Measurements from ENCODE around the gene AMDHD2.

AMDHD2 gene

DNA sequence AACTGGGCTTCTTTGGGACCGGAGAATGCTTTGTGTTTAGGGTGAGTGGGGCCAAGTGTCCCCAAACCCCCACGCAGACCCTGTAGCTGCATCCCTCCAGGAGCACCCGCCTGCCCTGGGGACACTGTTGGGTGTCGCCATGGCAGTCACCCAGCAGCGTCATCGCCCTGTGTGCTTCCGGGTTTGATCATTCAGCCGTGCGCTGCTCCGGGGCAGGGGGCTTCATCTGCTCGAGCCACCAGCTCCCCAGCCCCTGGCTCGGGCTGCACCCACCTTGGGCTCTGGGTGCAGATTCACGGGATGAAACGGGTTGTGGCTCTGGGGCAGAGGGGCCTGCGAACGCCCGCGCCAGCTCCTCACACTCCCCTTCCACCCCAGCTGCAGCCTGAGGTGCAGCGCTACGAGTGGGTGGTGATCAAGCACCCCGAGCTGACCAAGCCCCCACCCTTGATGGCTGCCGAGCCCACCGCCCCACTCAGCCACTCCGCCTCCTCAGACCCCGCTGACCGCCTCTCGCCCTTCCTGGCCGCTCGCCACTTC lies 20.2 kb upstream of the AMDHD2 start:
- DNase-seq = no peak

DNA sequence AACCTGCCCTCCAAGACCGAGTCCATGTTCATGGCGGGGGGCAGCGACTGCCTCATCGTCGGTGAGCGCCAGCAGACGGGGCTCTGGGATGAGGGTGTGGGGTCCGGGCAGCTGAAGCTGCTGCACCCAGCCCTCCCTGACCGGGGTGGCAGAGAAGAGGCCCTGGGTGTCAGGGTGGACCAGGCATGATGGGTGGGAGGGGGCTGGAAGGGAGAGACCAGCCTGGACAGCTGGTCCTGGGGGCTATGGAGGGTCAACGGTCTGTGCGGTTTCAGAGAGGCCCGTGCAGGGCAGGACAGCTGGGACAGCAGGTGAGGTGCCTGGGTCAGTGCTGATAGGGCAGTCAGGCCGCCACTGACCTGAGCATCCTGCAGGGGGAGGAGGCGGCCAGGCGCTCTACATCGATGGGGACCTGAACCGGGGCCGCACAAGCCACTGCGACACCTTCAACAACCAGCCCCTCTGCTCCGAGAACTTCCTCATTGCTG lies 19.7 kb upstream of the AMDHD2 start:
- DNase-seq = no peak

GRCh38 chr16:2500918-2501750 lies 19.0 kb upstream of the AMDHD2 start:
- peak in 13 of 14 donors; percentile 53 to 96 (median 82) for DNase-seq

- DNase-seq = no peak
Measured at GRCh38 chr16:2501946-2502895, 17.9 kb upstream of the AMDHD2 start.

DNA sequence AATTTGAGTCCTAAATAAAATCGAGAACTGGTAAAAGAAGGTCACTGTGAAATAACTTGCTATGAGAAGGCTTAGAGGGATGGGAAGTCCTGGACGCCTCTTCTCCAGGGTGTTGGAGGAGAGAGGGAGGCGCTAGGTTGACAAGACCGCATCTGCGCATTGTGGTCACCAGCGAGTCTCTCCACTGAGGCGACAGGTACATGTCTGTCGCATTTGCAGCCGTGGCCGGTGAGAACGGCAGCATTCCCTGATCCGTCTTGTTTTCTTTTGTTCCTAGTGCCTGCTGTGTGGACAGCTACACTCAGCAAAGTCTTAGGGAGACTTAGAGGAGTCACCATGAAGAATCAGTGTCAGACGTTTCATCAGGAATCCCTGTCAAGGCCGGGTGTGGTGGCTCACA lies 14.5 kb upstream of the AMDHD2 start:
- DNase-seq = no peak

GRCh38 chr16:2507052-2507659 lies 13.0 kb upstream of the AMDHD2 start:
- peak in 2 of 14 donors; percentile 38 to 46 for DNase-seq

DNA sequence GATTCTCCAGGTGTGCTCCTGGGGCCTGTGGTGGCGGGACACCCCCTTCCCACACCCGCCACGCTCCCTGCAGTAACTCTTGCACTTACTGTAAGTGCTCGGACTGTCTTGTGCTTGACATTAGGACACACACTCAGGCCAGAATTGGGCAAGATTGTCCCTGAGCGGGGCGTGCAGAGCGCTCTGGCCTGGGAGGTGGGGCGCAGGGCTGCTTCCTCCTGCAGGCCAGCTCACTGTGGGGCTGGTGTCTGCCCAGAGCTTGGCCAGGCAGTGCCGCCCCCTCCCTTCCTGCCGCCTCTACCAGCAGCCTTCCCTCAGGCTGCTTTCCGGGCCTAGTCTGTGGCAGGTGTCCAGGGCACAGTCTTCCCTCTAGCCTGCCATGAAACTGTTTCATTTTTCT lies 12.5 kb upstream of the AMDHD2 start:
- DNase-seq = peak in 2 of 14 donors; percentile 31 to 60

GRCh38 chr16:2508722-2509400 lies 11.3 kb upstream of the AMDHD2 start:
- no peak for DNase-seq

DNA sequence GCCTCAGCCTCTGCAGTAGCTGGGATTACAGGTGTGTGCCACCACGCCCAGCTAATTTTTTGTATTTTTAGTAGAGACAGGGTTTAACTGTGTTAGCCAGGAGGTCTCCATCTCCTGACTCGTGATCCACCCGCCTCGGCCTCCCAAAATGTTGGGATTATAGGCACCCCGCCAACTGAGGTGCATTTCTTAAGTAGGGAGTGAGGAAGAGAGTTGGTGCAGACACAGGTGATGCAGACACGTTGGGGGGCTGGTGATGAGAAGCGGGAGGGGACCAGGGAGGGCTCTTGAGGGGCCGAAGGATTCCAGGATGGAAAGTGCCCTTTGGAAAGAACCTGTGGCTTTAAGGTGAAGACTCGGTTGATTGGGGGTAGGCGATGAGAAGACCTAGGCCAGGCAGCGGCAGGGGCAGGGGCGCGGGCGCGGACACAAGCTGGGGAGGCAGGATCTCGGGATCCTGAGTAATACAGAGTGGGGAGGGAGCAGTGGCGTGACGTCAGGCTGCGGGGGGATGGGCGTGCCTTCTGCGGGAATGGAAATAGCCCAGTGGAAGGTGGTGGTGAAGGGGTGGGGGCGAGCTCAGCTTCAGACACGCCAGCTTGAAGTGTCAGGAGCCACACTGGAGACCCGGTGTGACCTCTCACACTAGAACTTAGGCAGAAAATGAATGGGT lies 8.9 kb upstream of the AMDHD2 start:
- DNase-seq = peak in 4 of 14 donors; percentile 14 to 68 (median 46)

GRCh38 chr16:2511996-2512734 lies 8.0 kb upstream of the AMDHD2 start:
- no peak for DNase-seq

DNA sequence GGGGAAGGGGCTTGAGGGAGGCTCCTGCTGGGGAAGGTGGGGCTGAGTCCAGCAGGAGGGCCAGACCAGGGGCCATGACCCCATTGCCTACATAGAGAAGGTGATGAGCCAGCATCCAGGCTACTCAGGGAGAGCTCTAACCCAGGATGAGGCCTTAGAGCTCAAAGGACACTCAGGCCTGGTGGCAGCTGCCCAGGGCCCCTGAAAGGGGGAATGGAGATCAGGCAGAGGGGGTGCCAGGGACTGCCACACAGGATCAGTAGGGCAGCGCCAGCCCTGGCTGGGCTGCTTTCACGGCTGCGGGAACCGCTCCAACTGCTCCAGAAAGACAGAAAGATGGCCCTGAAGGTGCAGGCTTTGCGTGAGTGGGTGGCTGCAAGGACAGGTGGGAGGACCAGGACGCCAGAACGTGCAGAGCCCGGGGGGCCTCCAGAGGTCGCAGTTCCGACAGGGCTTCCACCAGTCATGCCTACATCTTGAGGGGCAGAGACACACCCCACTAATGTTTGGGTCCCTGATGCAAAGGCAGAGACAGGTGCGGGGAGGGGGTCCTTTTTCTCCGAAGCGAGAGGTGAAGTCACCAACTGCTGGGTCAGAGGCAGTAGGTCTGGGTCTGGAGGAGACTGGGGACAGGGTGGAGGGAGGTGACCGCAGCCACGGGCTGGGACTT lies 7.3 kb upstream of the AMDHD2 start:
- peak in 1 of 14 donors; percentile 36 for DNase-seq

DNA sequence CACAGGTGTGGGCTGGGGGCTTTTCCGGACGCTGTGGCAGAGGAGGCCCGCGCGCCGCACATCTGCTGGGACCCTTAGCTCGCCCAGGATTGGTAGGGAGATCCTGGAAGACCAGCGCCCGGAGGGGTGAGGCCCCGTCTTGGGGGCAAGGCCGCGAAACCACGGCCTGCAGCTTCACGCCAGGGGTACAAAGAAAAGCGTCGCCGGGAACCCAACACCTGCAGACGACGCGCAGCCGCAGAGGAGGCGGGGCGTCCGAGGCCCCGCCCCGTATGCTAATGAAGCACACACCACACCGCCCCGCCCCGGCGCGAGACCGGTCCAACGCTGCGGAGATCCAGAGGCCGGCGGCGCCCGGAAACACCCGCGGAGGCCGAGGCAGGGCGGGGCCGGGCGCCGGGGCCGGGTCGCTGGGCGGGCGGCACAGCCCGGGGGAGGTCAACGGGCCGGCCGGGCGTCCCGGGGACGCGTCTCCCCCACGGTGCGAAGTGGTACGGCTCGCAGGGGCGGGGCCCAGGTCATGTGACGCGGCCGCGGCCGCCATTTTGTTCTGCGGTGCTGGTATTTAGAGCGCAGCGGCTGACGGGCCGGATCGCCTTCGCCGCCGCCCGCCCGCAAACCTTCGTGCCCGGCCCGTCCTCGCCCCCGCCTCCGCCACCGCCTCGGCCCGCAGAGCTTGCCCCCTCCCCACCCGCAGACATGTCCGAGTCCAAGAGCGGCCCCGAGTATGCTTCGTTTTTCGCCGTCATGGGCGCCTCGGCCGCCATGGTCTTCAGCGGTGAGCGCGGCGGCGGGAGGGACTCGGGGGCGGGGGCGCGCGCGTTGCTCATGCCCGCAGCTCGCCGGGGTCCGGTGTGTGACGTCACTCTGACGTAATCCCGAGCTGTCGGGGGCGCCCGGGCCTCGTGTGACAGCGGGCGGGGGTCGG lies 6.5 kb upstream of the AMDHD2 start, which contains the start of gene ATP6V0C:
ATP6V0C (plus strand) TSS at position 548 of the 928 bp plus-strand sequence; CDS start at position 700, 152 bp downstream.
- DNase-seq = peak in 13 of 14 donors; percentile 78 to 98 (median 93)

GRCh38 chr16:2514333-2515179 lies 5.6 kb upstream of the AMDHD2 start:
- DNase-seq = no peak

- no peak for DNase-seq
Measured at GRCh38 chr16:2515180-2515851, 4.9 kb upstream of the AMDHD2 start.

GRCh38 chr16:2516391-2517240 lies 3.6 kb upstream of the AMDHD2 start:
- peak in 5 of 14 donors; percentile 14 to 45 (median 35) for DNase-seq
